HG03439 (cell line): Measurements from ENCODE around the gene PRR14L.
"Not testable (repeated sequence)": the region's sequence is repeated elsewhere in the genome, so short reads cannot be mapped to it uniquely, and the experiment has no call there.

ENCODE experiments used
- ATAC-seq: cut with Tn5 transposase; IDR thresholded peaks from one replicate; pipeline ENCODE4 v1.9.1; 2021; ENCODE audit warnings: mild to moderate bottlenecking, moderate library complexity; ENCODE audit not compliant: unreplicated experiment

Gene PRR14L

DNA sequence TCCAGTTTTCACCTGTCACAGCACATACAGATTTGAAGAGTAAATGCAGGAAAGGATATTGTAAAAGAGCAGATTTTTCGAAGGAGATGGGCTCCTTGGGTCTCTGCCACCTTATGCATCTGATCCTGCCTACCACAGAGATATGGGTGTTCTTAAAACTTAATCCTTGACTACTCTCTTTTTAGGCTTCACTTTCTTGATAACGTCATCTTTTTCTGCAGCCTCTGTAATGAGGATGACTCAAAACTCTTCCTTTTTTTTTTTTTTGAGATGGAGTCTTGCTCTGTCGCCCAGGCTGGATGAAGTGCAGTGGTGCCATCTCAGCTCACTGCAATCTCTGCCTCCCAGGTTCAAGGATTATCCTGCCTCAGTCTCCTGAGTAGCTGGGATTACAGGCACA lies 7.8 kb downstream of the PRR14L start:
- ATAC-seq, result no peak

DNA sequence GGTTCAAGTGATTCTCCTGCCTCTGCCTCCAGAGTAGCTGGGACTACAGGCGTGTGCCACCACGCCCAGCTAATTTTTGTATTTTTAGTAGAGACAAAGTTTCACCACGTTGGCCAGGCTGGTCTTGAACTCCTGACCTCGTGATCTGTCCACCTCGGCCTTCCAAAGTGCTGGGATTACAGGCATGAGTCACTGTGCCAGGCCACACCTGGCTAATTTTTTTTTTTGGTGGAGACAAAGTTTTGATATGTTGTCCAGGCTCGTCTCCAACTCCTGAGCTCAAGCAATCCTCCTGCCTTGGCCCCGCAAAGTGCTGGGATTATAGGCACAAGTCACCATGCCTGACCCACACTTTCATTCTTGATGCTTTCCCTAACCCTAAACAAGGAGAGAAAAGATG lies 9.6 kb downstream of the PRR14L start:
- ATAC-seq, result not testable (repeated sequence)

GRCh38 chr22:31739795-31740201 lies 10.1 kb downstream of the PRR14L start:
- ATAC-seq, result no peak

GRCh38 chr22:31738566-31738965 lies 11.4 kb downstream of the PRR14L start:
- ATAC-seq, result no peak

DNA sequence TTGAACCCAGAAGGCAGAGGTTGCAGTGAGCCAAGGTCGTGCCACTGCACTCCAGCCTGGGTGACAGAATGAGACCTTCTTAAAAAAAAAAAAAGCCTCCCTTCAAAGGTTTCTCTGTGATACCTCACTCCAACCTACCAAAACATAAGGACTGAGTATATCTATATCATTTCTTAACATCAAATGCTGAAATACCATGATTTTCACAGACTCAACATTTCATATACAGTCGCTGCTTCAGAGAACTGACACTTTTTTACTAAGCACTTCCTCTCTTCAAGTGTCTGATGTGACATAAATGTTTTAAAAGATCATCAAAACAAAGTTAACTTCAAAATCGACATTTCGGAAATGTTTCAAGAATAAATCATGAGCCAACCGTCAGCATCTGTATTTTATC lies 12.0 kb downstream of the PRR14L start:
- no peak for ATAC-seq

- no peak for ATAC-seq
These were observed 13.5 kb downstream of the PRR14L start for GRCh38 chr22:31736458-31736857.

- no peak for ATAC-seq
These were observed 15.4 kb downstream of the PRR14L start for GRCh38 chr22:31734512-31734911.

GRCh38 chr22:31733580-31734079 lies 16.3 kb downstream of the PRR14L start:
- ATAC-seq, result no peak

DNA sequence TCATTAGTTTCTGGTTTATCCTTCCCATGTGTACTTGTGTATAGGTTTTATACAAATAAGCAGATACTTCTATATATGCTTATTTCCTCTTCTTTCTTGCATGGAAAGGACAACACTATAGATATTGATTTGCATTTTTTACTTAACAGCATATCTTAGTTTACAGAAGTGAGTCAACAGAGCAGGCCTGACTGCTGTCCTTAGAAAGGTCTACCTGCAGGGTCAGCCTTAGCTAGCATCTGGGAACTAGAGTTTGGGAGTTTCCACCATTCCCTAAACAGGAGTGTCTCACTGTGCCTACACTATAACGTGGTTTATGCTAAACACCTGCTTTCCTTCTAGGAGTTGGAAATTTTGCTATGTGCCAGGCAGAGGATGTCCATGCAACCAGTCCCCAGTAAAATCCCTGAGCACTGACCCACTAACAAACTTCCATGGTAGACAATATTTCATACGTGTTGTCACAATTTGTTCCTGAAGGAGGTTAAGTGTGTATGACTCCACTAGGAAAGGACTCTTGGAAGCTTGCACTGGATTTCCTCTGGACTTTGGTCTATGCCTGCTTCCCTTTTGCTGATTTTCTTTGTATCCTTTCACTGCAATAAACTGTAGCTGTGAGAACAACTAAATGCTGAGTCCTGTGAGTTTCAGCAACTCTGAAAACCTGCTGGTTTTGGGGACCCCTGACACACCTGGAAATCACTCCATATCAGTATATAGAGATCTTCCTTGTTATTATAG lies 17.7 kb downstream of the PRR14L start:
- ATAC-seq, result no peak

- no peak for ATAC-seq
These were observed 19.6 kb downstream of the PRR14L start for GRCh38 chr22:31730344-31730711.

DNA sequence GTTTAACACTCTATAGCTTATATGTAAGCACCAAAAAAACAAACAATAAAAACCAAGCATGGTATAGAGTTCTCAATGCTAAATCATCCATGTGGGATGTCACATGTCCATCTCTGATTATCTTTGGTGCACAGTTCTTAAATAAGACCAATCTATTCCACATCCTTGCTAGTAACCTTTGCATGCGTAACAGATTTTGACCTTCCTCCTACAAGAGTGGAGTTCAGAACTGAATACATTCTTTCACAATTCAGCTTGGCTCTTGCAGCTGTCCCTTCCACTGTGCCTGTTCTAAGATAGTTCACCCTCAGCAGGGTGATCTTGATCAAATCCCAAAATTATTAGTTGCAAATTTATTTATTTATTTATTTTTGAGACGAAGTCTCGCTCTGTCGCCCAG lies 21.1 kb downstream of the PRR14L start:
- ATAC-seq, result no peak

DNA sequence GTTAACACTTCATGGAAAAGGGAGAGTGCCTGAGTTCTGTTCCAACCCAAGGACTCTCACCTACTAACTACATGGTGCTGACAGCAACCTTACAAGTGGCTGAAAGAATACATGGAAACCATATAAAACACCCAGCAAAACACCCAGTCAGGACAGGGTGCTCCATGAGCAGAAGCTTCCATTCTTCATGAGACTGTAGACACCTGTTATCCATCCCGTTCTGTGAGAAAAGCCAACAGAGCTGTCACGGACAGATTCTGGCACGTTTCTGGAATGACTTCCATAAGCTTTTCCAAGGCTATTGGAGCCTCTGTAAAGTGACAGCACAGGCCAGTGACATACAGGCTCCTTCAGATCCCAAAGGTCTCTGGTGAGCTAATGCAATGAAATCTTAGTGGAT lies 23.2 kb downstream of the PRR14L start:
- no peak for ATAC-seq

DNA sequence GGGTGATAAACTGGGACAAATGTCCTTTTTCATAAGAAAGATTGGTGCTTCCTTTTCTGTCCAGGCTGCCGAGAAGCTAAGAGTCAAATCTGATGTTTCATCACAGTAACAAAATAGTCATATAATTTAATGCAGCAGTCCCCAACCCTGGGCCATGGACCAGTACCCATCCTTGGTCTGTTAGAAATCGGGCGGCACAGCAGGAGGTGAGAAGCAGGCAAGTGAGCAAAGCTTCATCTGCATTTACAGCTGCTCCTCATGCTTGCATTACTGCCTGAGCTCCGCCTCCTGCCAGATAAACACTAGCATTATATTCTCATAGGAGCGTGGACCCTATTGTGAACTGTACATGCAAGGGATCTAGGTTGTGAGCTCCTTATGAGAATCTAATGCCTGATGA lies 26.2 kb downstream of the PRR14L start:
- ATAC-seq, result no peak

GRCh38 chr22:31719850-31720471 lies 30.0 kb downstream of the PRR14L start:
- ATAC-seq, result no peak

GRCh38 chr22:31715147-31715778 lies 34.7 kb downstream of the PRR14L start:
- ATAC-seq, result no peak

GRCh38 chr22:31711226-31711625 lies 38.7 kb downstream of the PRR14L start:
- not testable (repeated sequence) for ATAC-seq

DNA sequence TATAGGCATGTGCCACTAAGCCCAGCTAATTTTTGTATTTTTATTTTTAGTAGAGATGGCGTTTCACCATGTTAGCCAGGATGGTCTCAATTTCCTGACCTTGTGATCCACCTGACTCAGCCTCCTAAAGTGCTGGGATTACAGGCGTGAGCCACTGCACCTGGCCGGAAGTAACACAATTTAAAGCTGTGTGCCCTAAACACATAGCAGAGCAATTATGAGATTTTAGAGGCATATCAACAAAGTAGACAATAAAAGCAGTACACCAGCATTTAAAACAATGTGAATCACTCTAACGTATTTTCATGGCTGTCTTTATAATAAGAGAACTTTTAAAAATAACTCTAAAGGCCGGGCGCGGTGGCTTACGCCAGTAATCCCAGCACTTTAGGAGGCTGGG lies 42.4 kb downstream of the PRR14L start:
- no peak for ATAC-seq

GRCh38 chr22:31695423-31695822 lies 54.5 kb downstream of the PRR14L start:
- ATAC-seq, result no peak

DNA sequence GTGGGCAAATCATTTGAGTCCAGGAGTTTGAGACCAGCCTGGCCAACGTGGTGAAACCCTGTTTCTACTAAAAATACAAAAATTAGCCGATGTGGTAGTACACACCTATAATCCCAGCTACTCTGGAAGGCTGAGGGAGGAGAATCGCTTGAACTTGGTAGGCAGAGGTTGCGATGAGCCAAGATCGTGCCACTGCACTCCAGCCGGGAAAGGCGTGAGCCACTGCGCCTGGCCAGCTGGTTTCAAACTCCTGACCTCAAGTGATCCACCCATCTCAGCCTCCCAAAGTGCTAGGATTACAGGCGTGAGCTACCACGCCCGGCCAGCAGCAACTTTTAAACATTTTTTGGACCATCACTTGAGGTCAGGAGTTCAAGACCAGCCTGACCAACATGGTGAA lies 55.9 kb downstream of the PRR14L start:
- ATAC-seq, result not testable (repeated sequence)

DNA sequence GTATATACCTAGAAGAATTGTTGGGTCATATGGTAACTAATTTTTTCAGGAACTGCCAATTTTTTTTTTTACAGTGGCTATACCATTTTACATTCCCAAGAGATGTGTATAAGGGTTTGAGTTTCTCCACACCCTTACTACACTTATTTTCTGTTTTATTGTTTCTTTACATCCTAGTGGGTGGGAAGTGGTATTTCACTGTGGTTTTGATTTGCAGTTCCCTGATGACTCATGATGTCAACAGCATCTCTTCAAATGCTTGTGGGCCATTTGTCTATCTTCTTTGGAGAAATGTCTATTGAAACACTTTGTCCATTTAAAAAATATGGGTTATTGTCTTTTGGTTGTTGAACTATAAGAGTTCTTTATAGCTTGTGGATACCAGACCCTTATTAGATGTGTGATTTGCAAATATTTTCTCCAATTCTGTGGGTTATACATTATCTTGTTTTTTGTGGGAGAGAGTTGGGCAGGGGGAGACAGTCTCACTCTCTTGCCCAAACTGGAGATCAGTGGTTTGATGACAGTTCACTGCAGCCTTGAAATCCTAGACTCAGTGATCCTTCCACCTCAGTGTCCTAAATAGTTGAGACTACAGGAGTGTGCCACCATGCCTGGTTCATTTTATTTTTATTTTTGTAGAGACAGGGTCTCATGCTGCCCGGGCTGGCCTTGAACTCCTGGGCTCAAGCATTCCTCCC lies 57.6 kb downstream of the PRR14L start:
- no peak for ATAC-seq

DNA sequence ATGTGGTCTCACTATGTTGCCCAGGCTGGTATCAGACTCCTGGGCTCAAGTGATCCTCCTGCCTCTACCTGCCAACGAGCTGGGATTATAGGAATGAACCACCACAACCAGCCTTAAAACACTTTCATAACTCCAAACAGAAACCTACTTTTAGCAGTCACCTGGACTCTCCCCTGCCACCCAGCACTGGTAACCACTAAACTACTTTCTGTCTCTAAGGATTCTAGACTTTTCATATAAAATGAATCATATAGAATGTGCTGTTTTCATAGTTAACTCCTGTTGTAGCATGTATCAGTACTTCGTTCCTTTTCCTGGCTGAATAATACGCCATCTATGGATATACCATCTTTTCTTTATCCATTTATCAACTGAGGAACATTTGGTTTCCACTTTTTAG lies 58.5 kb downstream of the PRR14L start:
- ATAC-seq, result no peak
